Body of pancreas (tissue), 4 donors: ENCODE results near the gene ACKR3. TPM values are rescaled to one million over a fixed set of nuclear protein-coding genes. Genes with fewer than 3 reads are reported as not detected.

Experiments
- ATAC-seq: fragments of 150-250 bp; one replicate; pipeline ENCODE4 v1.9.1; 2016
- DNase-seq, 4 donors: peaks; one replicate each; pipeline ENCODE4 v3.0.0-alpha.2; 2019
- H3K27ac ChIP-seq, 4 donors: fragments of 200-600 bp; sonication (generic); 1 replicate in 3 of 4; 2 replicates in 1 of 4; pipeline versions ENCODE4 v1.5.1 to v1.6.1; 2016 to 2019; ENCODE audit warnings: mild to moderate bottlenecking in 1 of 4, mixed read lengths in 1 of 4, moderate library complexity in 1 of 4
- H3K27me3 ChIP-seq, 2 donors: fragments of 200-600 bp; sonication (generic); one replicate each; pipeline ENCODE4 v1.6.0; 2016; ENCODE audit warnings: mild to moderate bottlenecking in 1 of 2
- H3K36me3 ChIP-seq, 2 donors: fragments of 200-600 bp; sonication (generic); replicated peaks in 1 of 2; 2 replicates each; pipeline ENCODE4 v1.5.1; 2016; ENCODE audit warnings: low read depth in 2 of 2; ENCODE audit not compliant: insufficient read depth in 1 of 2
- H3K4me1 ChIP-seq: fragments of 200-600 bp; sonication (generic); one replicate; pipeline ENCODE4 v1.6.0; 2016
- H3K4me3 ChIP-seq, 2 donors: fragments of 200-600 bp; sonication (generic); 1 replicate in 1 of 2; 2 replicates in 1 of 2; pipeline ENCODE4 v1.5.1; 2016 to 2019
- H3K9me3 ChIP-seq, 3 donors: fragments of 200-600 bp; sonication (generic); 1 replicate in 2 of 3; 2 replicates in 1 of 3; pipeline ENCODE4 v1.5.1; 2016
- POLR2A ChIP-seq, 3 donors: fragments of 450-650 bp; IDR thresholded peaks; one replicate each; pipeline ENCODE4 v1.6.1; 2016; ENCODE audit warnings: antibody characterized with exemption in 3 of 3, mild to moderate bottlenecking in 2 of 3
- WGBS, 2 donors: methylation state at CpG; one replicate each; pipeline ENCODE4 v1.1.5; 2017; 5-methylcytosine and 5-hydroxymethylcytosine counted together
- intact Hi-C: fragments of 100-400 bp; cut with DNase I; formaldehyde crosslinking; loops from one replicate; pipeline ENCODE4 v1.15.1; 2023
- total RNA-seq, 2 donors: library from RNA; depleted of rRNA; stranded (reverse); fragments of >200 nt; gene quantifications; one replicate each; pipeline ENCODE4 v1.1.0, GENCODE V29; 2016
- TF ChIP-seq, protein P1 (sequence below), 7 experiments: fragments of 450-650 bp in 4 of 7; fragments of 200-600 bp in 3 of 7; sonication (generic) in 3 of 7; IDR thresholded peaks; one replicate each; pipeline ENCODE4 v1.5.1; 2016 to 2019; ENCODE audit warnings: antibody characterized with exemption in 7 of 7

Gene ACKR3
- total RNA-seq, 2 donors from 2014 or later, result 10.4 to 18.1 TPM

DNA sequence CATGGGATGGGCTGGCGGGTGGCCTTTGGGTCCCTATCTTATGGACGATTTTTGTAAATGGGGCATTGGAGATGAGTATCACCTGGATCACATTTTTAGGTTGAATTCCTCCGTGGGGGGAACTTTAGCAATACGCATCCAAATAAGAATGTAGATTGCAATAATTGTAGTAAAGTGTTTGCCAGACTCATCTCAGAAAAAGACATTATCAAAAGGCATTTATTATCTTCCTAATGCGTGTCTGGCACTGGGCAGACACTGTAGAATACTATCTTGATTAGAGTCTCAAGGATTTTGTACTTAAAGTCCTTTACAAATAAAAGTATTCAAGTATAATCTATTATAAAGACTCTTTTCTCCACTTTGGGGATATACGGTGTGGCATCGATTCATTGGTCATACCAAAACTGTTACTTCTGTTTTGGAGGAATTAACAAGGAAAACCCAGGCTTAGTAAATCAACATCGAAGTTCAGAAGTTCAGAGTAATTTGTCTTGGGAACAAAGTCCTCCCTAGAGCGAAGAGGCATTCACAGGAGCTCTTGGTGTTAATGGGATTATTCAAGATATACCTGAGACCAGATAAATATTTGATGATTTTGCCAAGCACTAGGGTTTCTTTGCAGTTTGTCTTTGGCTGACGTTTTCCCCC lies 578 bp upstream of the ACKR3 start:
- peaks cover 57% of the 10 kb centered on the region for H3K4me1 ChIP-seq

DNA sequence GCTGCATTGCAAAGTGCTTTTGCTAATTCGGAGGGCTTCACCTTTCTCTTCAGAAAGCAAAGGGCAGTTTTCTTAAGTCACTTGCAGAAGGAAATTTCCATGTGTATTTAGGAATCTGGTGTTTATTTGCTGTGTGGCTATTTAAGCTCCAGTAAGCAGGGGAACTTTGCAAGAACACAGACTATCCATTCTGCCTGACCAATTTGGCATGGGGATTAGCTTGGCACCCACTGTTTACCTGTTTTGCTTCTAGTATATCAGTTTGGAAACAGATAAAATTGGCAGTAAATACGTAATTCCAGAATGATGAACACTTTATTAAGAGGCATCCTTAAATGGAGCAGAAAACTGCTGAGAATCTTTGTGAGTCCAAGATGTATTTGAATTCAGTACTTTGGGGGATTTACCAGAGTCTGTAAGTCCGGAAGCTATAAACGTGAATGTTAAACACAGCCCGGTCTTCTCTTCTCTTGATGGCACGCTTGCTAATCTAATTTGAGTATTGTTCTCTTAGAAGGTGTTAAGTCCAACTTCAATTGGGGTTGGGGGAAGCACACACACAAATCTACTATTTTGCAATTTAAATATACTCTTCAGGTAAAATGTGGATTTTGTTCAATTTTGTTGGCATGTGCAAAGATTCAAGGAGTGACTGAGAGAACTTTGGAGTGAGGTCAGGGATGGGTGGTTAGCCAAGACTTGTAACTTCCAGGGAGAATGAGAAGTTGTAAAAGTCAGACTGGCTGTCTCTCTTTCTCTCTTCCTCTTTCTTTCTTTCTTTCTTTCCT lies 650 bp downstream of the ACKR3 start:
- DNase-seq, result no peak
- H3K4me1 ChIP-seq, result peaks cover 69% of the 10 kb centered on the region
- no peaks in the 10 kb centered on the region for H3K9me3 ChIP-seq
- no peaks in the 10 kb centered on the region for H3K27me3 ChIP-seq
- H3K4me3 ChIP-seq, result peak overlapping the region in 1 of 2 donors; percentile 2
- intact Hi-C loops, result no loop called here
- peak overlapping the region; percentile 62 to 93 (median 86) for H3K27ac ChIP-seq
- H3K36me3 ChIP-seq, result no peaks in the 10 kb centered on the region
- 27 to 28% methylated on average over 6 of the region's 6 CpGs for WGBS, 2 donors
- no peak for ATAC-seq
- no peak for TF ChIP-seq POLR2A (IDR thresholded peaks at IDR 0.05)
- TF ChIP-seq, protein P1, sequence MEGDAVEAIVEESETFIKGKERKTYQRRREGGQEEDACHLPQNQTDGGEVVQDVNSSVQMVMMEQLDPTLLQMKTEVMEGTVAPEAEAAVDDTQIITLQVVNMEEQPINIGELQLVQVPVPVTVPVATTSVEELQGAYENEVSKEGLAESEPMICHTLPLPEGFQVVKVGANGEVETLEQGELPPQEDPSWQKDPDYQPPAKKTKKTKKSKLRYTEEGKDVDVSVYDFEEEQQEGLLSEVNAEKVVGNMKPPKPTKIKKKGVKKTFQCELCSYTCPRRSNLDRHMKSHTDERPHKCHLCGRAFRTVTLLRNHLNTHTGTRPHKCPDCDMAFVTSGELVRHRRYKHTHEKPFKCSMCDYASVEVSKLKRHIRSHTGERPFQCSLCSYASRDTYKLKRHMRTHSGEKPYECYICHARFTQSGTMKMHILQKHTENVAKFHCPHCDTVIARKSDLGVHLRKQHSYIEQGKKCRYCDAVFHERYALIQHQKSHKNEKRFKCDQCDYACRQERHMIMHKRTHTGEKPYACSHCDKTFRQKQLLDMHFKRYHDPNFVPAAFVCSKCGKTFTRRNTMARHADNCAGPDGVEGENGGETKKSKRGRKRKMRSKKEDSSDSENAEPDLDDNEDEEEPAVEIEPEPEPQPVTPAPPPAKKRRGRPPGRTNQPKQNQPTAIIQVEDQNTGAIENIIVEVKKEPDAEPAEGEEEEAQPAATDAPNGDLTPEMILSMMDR (IDR thresholded peaks at IDR 0.05), result no peak

More for the DNA sequence above, 578 bp upstream of the ACKR3 start:
- intact Hi-C loops, result no loop called here
- Histone ChIP-seq H3K36me3 (no peaks in the 10 kb centered on the region), H3K27me3 (no peaks in the 10 kb centered on the region), H3K4me3 (peak overlapping the region in 1 of 2 donors; percentile 23), H3K9me3 (no peaks in the 10 kb centered on the region), H3K27ac (peak overlapping the region; percentile 3 to 93 (median 86))
- TF ChIP-seq, protein P1 (IDR thresholded peaks at IDR 0.05), result no peak
- no peak for TF ChIP-seq POLR2A (IDR thresholded peaks at IDR 0.05)
- DNase-seq, result no peak
- no peak for ATAC-seq
- WGBS, 2 donors, result 9 to 14% methylated on average over 10 of the region's 10 CpGs

DNA sequence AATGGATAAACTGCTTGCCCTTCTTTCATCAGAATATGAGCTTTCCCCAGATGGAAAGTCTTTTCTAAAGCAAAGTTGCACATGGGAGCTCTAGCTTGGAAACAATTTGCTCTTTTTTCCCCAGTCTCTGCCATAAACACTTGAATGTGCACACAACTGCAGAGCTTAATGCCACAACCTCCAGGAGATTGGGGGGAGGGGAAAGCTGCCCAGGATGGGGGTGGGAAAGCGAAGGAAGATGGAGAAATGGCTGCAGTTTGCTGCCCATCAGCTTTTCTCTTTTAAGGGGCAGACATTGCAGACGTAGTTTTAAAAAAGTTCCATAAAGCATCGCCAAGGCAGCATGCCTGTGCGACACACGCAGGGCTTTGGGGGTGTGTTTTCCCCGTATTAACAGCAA lies 1.5 kb downstream of the ACKR3 start:
- 42 to 43% methylated on average over 6 of the region's 6 CpGs for WGBS, 2 donors

DNA sequence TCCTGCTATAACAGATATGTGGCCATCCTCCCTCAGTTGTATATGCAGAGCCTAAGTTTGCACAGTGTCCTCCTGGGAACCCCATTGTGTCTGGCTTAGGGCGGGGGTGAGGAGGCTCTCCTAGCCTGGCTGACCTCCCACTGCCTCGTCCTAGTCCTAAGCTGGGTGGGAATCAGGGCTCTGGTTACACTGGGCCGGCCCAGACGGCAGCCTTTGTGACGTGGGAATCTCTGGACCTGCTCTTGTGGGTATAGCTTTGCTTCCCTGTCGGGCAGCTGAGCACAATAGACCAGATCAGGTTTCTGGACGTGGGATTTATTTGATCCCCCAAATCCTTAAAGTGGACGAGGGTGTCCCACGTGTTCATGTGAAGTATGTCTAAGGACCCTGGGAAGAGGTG lies 2.9 kb downstream of the ACKR3 start:
- Histone ChIP-seq H3K4me1 (peaks cover 84% of the 10 kb centered on the region), H3K9me3 (no peaks in the 10 kb centered on the region), H3K27me3 (no peaks in the 10 kb centered on the region), H3K4me3 (no peak overlapping the region), H3K27ac (peak overlapping the region; percentile 53 to 93 (median 86)), H3K36me3 (no peaks in the 10 kb centered on the region)
- TF ChIP-seq POLR2A (IDR thresholded peaks at IDR 0.05), result peak in 2 of 3 donors; percentile 38 to 70
- TF ChIP-seq, protein P1 (IDR thresholded peaks at IDR 0.05), result no peak
- 28 to 52% methylated on average over 8 to 9 of the region's 9 CpGs for WGBS, 2 donors
- DNase-seq (peak; percentile 45 to 74 (median 67)), ATAC-seq (no peak)
- intact Hi-C loops, result no loop called here

More for the DNA sequence above, 1.5 kb downstream of the ACKR3 start:
- H3K27ac ChIP-seq, result peak overlapping the region in 3 of 4 donors; percentile 84 to 93 (median 88)
- intact Hi-C loops, result no loop called here
- no peaks in the 10 kb centered on the region for H3K27me3 ChIP-seq
- H3K9me3 ChIP-seq, result no peaks in the 10 kb centered on the region
- TF ChIP-seq, protein P1 (IDR thresholded peaks at IDR 0.05), result no peak
- no peak for TF ChIP-seq POLR2A (IDR thresholded peaks at IDR 0.05)
- H3K36me3 ChIP-seq, result no peaks in the 10 kb centered on the region
- peaks cover 78% of the 10 kb centered on the region for H3K4me1 ChIP-seq
- ATAC-seq (no peak), DNase-seq (peak in 1 of 4 donors; percentile 39)
- peak overlapping the region; percentile 0 to 2 for H3K4me3 ChIP-seq
